ENCODE data around the gene TRIM38. TPM values are rescaled to one million over a fixed set of nuclear protein-coding genes. Genes with fewer than 3 reads are reported as not detected.

The TRIM38 gene
- total and polyA plus RNA-seq, 2 of the 13 experiments (the other 11 are each of a cell fraction or from before 2014, with no cell fraction given): 2.5 to 3.1 TPM

- TF ChIP-seq ZXDC (CRISPR knock-in tag; IDR thresholded peaks at IDR 0.05) (peak; percentile 53; the same call in 1 of the 2 replicates), CBX2 (IDR thresholded peaks at IDR 0.05; ENCODE audit: low read depth, low read length) (no peak), CBX2 (CRISPR knock-in tag; IDR thresholded peaks at IDR 0.05; ENCODE audit: low read depth) (no peak), SUZ12 (IDR thresholded peaks at IDR 0.05; ENCODE audit: low read depth, low read length) (no peak), TEAD3 (CRISPR knock-in tag; optimal IDR thresholded peaks at IDR 0.05; ENCODE audit: borderline replicate concordance) (peak; percentile 14), ZNF274 (CRISPR knock-in tag; IDR thresholded peaks at IDR 0.05) (peak; percentile 75; the same call in 1 of the 2 replicates), ISX (CRISPR knock-in tag; conservative IDR thresholded peaks at IDR 0.05) (no peak), BRD4 (CRISPR knock-in tag; IDR thresholded peaks at IDR 0.05) (no peak), ZZZ3 (CRISPR knock-in tag; IDR thresholded peaks at IDR 0.05; ENCODE audit: borderline replicate concordance) (no peak), ZNF207 (IDR thresholded peaks at IDR 0.05; ENCODE audit: borderline replicate concordance) (no peak), HMGA1 (CRISPR knock-in tag; conservative IDR thresholded peaks at IDR 0.05) (no peak), MIER3 (CRISPR knock-in tag; IDR thresholded peaks at IDR 0.05; ENCODE audit: borderline replicate concordance) (no peak), RNF2 (conservative IDR thresholded peaks at IDR 0.05; ENCODE audit: low read depth) (peak; percentile 67; the same call in 1 of the 2 replicates), ZNF558 (CRISPR knock-in tag; IDR thresholded peaks at IDR 0.05; ENCODE audit: borderline replicate concordance) (peak; percentile 77; the same call in 1 of the 2 replicates), ZKSCAN5 (CRISPR knock-in tag; IDR thresholded peaks at IDR 0.05) (no peak), ZNF567 (CRISPR knock-in tag; IDR thresholded peaks at IDR 0.05; ENCODE audit: borderline replicate concordance) (no peak), NCOA1 (CRISPR knock-in tag; IDR thresholded peaks at IDR 0.05) (no peak), TMF1 (CRISPR knock-in tag; IDR thresholded peaks at IDR 0.05; ENCODE audit: low read depth) (no peak; the same call in 1 of the 2 replicates), NR2F6 (IDR thresholded peaks at IDR 0.05) (no peak), NR2F6 (CRISPR knock-in tag; IDR thresholded peaks at IDR 0.05) (no peak)
- TF ChIP-seq, protein P1, sequence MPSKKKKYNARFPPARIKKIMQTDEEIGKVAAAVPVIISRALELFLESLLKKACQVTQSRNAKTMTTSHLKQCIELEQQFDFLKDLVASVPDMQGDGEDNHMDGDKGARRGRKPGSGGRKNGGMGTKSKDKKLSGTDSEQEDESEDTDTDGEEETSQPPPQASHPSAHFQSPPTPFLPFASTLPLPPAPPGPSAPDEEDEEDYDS (CRISPR knock-in tag; IDR thresholded peaks at IDR 0.05): peak; percentile 88
- TF ChIP-seq, protein P2, sequence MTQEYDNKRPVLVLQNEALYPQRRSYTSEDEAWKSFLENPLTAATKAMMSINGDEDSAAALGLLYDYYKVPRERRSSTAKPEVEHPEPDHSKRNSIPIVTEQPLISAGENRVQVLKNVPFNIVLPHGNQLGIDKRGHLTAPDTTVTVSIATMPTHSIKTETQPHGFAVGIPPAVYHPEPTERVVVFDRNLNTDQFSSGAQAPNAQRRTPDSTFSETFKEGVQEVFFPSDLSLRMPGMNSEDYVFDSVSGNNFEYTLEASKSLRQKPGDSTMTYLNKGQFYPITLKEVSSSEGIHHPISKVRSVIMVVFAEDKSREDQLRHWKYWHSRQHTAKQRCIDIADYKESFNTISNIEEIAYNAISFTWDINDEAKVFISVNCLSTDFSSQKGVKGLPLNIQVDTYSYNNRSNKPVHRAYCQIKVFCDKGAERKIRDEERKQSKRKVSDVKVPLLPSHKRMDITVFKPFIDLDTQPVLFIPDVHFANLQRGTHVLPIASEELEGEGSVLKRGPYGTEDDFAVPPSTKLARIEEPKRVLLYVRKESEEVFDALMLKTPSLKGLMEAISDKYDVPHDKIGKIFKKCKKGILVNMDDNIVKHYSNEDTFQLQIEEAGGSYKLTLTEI (CRISPR knock-in tag; conservative IDR thresholded peaks at IDR 0.05): no peak
- TF ChIP-seq, protein P3, sequence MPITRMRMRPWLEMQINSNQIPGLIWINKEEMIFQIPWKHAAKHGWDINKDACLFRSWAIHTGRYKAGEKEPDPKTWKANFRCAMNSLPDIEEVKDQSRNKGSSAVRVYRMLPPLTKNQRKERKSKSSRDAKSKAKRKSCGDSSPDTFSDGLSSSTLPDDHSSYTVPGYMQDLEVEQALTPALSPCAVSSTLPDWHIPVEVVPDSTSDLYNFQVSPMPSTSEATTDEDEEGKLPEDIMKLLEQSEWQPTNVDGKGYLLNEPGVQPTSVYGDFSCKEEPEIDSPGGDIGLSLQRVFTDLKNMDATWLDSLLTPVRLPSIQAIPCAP (CRISPR knock-in tag; IDR thresholded peaks at IDR 0.05; ENCODE audit: low read depth): no peak
These were observed 70.7 kb downstream of the TRIM38 start (continued) for GRCh38 chr6:26033085-26033940.
